Keratinocyte (primary cell): Measurements from ENCODE around the gene CDCA4. TPM values are rescaled to one million over a fixed set of nuclear protein-coding genes. Genes with fewer than 3 reads are reported as not detected.

ENCODE experiments used
- DNase-seq: peaks from one replicate; pipeline ENCODE4 v3.0.0-alpha.2; 2011; ENCODE audit warnings: low read depth, missing footprints, low spot score
- FAIRE-seq: peaks from 2 replicates; lab custom pipeline; 2011; peaks lifted over from hg19 to GRCh38; lab: Jason Lieb, UNC
- H2AFZ ChIP-seq: 2 replicates; pipeline ENCODE4 v1.6.0; 2012; ENCODE audit warnings: low read length, control low read depth, inconsistent platforms; ENCODE audit not compliant: control insufficient read depth
- H3K27ac ChIP-seq: 2 replicates; pipeline ENCODE4 v1.5.1; 2011; ENCODE audit warnings: low read length; ENCODE audit not compliant: control insufficient read depth, insufficient read depth
- H3K27me3 ChIP-seq: 3 replicates; pipeline ENCODE4 v1.6.0; 2011; ENCODE audit warnings: low read length; ENCODE audit not compliant: control insufficient read depth, insufficient read depth; ENCODE audit errors: extremely low read depth
- H3K36me3 ChIP-seq, 2 experiments: 2 replicates in 1 of 2; 3 replicates in 1 of 2; pipeline ENCODE4 v1.5.1; 2011; ENCODE audit warnings: low read length in 2 of 2, mild to moderate bottlenecking in 1 of 2; ENCODE audit not compliant: control insufficient read depth in 2 of 2, insufficient read depth in 2 of 2; ENCODE audit errors: extremely low read depth in 1 of 2
- H3K4me1 ChIP-seq: 3 replicates; pipeline ENCODE4 v1.5.1; 2011; ENCODE audit warnings: low read length; ENCODE audit not compliant: control insufficient read depth, insufficient read depth; ENCODE audit errors: extremely low read depth
- H3K4me2 ChIP-seq: 3 replicates; pipeline ENCODE4 v1.6.0; 2011; ENCODE audit warnings: low read depth, low read length; ENCODE audit not compliant: control insufficient read depth, insufficient read depth; ENCODE audit errors: extremely low read depth
- H3K4me3 ChIP-seq, 3 experiments: fragments of 200-600 bp in 1 of 3; sonication (generic) in 1 of 3; 2 replicates in 2 of 3; 3 replicates in 1 of 3; pipeline ENCODE4 v1.5.1; 2011 to 2016; ENCODE audit warnings: low read length in 3 of 3, mild to moderate bottlenecking in 3 of 3, control low read depth in 2 of 3, inconsistent platforms in 1 of 3, low read depth in 1 of 3, mixed read lengths in 1 of 3, mixed run types in 1 of 3, moderate library complexity in 1 of 3; ENCODE audit not compliant: control insufficient read depth in 2 of 3, insufficient read depth in 2 of 3; ENCODE audit errors: extremely low read depth in 1 of 3
- H3K79me2 ChIP-seq: 2 replicates; pipeline ENCODE4 v1.6.0; 2012; ENCODE audit warnings: low read length; ENCODE audit not compliant: control insufficient read depth, insufficient read depth
- H3K9ac ChIP-seq: 3 replicates; pipeline ENCODE4 v1.6.0; 2011; ENCODE audit warnings: low read length; ENCODE audit not compliant: control insufficient read depth, insufficient read depth; ENCODE audit errors: extremely low read depth
- H3K9me1 ChIP-seq: 3 replicates; pipeline ENCODE4 v1.6.0; 2011; ENCODE audit warnings: low read length; ENCODE audit not compliant: control insufficient read depth, insufficient read depth; ENCODE audit errors: extremely low read depth
- H3K9me3 ChIP-seq: 2 replicates; pipeline ENCODE4 v1.5.1; 2012; ENCODE audit warnings: low read depth, low read length; ENCODE audit not compliant: control insufficient read depth
- H4K20me1 ChIP-seq: 3 replicates; pipeline ENCODE4 v1.6.0; 2011; ENCODE audit warnings: low read length; ENCODE audit not compliant: control insufficient read depth, insufficient read depth; ENCODE audit errors: extremely low read depth
- CTCF ChIP-seq, 3 experiments: IDR thresholded peaks in 1 of 3; conservative IDR thresholded peaks in 1 of 3; optimal IDR thresholded peaks in 1 of 3; 2 replicates in 2 of 3; 3 replicates in 1 of 3; pipeline versions ENCODE3 to v1.5.1; 2011; ENCODE audit warnings: low read length in 3 of 3, mild to moderate bottlenecking in 3 of 3, moderate library complexity in 2 of 3, control low read depth in 1 of 3, inconsistent platforms in 1 of 3; ENCODE audit not compliant: insufficient read depth in 2 of 3; ENCODE audit errors: extremely low read depth in 1 of 3
- EZH2 ChIP-seq: IDR thresholded peaks from one replicate; pipeline ENCODE4 v1.6.1; 2012; ENCODE audit warnings: inconsistent platforms, mild to moderate bottlenecking, low read length, moderate library complexity
- dilution Hi-C: fragments of 300-500 bp; cut with MboI; formaldehyde crosslinking; loops from one replicate; pipeline ENCODE4 v1.7.0; 2020; ENCODE audit warnings: low sequenced_read_pairs; ENCODE audit not compliant: extremely low pct_ligation_motif_present
- polyA plus RNA-seq, 5 experiments: library from polyadenylated mRNA; depleted of rRNA in 3 of 5; stranded (reverse) in 3 of 5; stranded (forward) in 1 of 5; unstranded in 1 of 5; fragments of >200 nt; gene quantifications; 1 replicate in 1 of 5; 2 replicates in 3 of 5; 3 replicates in 1 of 5; pipeline versions ENCODE4 v1.2.1 to v1.2.3, GENCODE V29; 2011 to 2012; ENCODE audit warnings: missing spikeins in 2 of 5, low read depth in 1 of 5, low replicate concordance in 1 of 5

CDCA4 gene
- polyA plus RNA-seq, 1 donor (not counting 4 experiments of a cell fraction or from before 2014, with no cell fraction given), result 35.7 TPM

GRCh38 chr14:105012171-105012985 lies 8.5 kb downstream of the CDCA4 start:
- H3K9me3 ChIP-seq, result no peaks in the 10 kb centered on the region
- H3K9me1 ChIP-seq, result peaks cover 6% of the 10 kb centered on the region
- peaks cover 57% of the 10 kb centered on the region for H4K20me1 ChIP-seq
- H3K27ac ChIP-seq, result no peak overlapping the region
- H3K79me2 ChIP-seq, result peaks cover 96% of the 10 kb centered on the region
- dilution Hi-C loops, result no loop called here
- TF ChIP-seq CTCF (optimal IDR thresholded peaks at IDR 0.05 in 1 of 3, IDR thresholded peaks at IDR 0.05 in 1 of 3, conservative IDR thresholded peaks at IDR 0.05 in 1 of 3; ENCODE audit: extremely low read depth in 1 of 3, insufficient read depth in 2 of 3, low read length in 3 of 3) (peak; percentile 65 to 83 (median 72)), EZH2 (no peak)
- peaks cover 44% of the 10 kb centered on the region for H3K4me1 ChIP-seq
- DNase-seq, result no peak
- H3K4me3 ChIP-seq, result no peak overlapping the region
- peak; percentile 43 for FAIRE-seq
- H2AFZ ChIP-seq, result no peak overlapping the region
- H3K27me3 ChIP-seq, result no peaks in the 10 kb centered on the region
- peak overlapping the region; percentile 19 for H3K4me2 ChIP-seq
- peaks cover 24 to 25% of the 10 kb centered on the region in 2 experiments for H3K36me3 ChIP-seq
- H3K9ac ChIP-seq, result no peak overlapping the region

- peaks cover 54% of the 10 kb centered on the region for H4K20me1 ChIP-seq
- no peak overlapping the region for H3K4me2 ChIP-seq
- dilution Hi-C loops, result no loop called here
Measured at GRCh38 chr14:105011312-105011990, 9.4 kb downstream of the CDCA4 start.

More at GRCh38 chr14:105011312-105011990, 9.4 kb downstream of the CDCA4 start:
- FAIRE-seq (no peak), DNase-seq (no peak)
- no peak overlapping the region for H3K4me3 ChIP-seq
- H3K36me3 ChIP-seq, result peaks cover 24 to 29% of the 10 kb centered on the region in 2 experiments
- peaks cover 96% of the 10 kb centered on the region for H3K79me2 ChIP-seq
- peaks cover 3% of the 10 kb centered on the region for H3K9me1 ChIP-seq
- no peak overlapping the region for H3K27ac ChIP-seq
- no peak overlapping the region for H3K9ac ChIP-seq
- H3K9me3 ChIP-seq, result no peaks in the 10 kb centered on the region
- H3K27me3 ChIP-seq, result no peaks in the 10 kb centered on the region
- no peak overlapping the region for H2AFZ ChIP-seq
- TF ChIP-seq EZH2, result no peak
- no peak for TF ChIP-seq CTCF (optimal IDR thresholded peaks at IDR 0.05 in 1 of 3, IDR thresholded peaks at IDR 0.05 in 1 of 3, conservative IDR thresholded peaks at IDR 0.05 in 1 of 3; ENCODE audit: extremely low read depth in 1 of 3, insufficient read depth in 2 of 3, low read length in 3 of 3)
- peaks cover 34% of the 10 kb centered on the region for H3K4me1 ChIP-seq
